Medulla oblongata (tissue), 1 donor: Measurements from ENCODE around the gene PIM2.

ENCODE experiments used
- DNase-seq: peaks from one replicate; pipeline ENCODE4 v3.0.0-alpha.2; 2015; ENCODE audit errors: extremely low spot score

Gene PIM2

GRCh38 chrX:48864210-48864609 is 54.6 kb downstream of the PIM2 start:
- DNase-seq, result peak; percentile 4
